ENCODE measurements around the gene ELOVL2. TPM values are rescaled to one million over a fixed set of nuclear protein-coding genes. Genes with fewer than 3 reads are reported as not detected.

The ELOVL2 gene
- total RNA-seq, 1 donor from 2014 or later, result 1.4 TPM

DNA sequence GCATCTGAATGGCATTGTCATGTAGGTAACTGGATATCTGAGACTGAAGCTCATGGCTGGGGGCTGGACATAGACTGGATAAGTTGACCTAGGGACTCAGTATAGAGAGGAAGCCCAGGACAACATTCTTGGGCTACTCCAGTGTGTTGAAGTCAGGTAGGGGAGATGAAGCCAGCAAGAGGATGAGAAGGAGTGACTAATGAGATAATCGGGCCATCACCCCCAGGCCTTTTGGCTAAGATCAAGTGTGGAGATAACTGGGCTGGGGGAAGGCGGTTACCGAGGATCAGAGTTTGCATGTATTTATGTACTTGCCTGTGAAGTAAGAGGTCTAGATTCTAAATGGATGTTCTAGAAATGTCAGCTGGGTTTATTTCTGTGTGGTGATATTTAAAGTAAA, 73.4 kb downstream of the ELOVL2 start:
- no peaks in the 10 kb centered on the region for H3K4me1 ChIP-seq
- peaks cover 19% of the 10 kb centered on the region for H3K9me3 ChIP-seq (replicated peaks)
- TF ChIP-seq, protein P1, sequence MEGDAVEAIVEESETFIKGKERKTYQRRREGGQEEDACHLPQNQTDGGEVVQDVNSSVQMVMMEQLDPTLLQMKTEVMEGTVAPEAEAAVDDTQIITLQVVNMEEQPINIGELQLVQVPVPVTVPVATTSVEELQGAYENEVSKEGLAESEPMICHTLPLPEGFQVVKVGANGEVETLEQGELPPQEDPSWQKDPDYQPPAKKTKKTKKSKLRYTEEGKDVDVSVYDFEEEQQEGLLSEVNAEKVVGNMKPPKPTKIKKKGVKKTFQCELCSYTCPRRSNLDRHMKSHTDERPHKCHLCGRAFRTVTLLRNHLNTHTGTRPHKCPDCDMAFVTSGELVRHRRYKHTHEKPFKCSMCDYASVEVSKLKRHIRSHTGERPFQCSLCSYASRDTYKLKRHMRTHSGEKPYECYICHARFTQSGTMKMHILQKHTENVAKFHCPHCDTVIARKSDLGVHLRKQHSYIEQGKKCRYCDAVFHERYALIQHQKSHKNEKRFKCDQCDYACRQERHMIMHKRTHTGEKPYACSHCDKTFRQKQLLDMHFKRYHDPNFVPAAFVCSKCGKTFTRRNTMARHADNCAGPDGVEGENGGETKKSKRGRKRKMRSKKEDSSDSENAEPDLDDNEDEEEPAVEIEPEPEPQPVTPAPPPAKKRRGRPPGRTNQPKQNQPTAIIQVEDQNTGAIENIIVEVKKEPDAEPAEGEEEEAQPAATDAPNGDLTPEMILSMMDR (IDR thresholded peaks at IDR 0.05; ENCODE audit: borderline replicate concordance), result no peak
- no peak overlapping the region for H3K27ac ChIP-seq (replicated peaks)
- H3K4me3 ChIP-seq, result no peak overlapping the region
- H3K36me3 ChIP-seq, result peaks cover 9% of the 10 kb centered on the region
- no peak for DNase-seq
- no peaks in the 10 kb centered on the region for H3K27me3 ChIP-seq (ENCODE audit: low read depth)
- intact Hi-C loops (cut with micrococcal nuclease), result no loop called here

DNA sequence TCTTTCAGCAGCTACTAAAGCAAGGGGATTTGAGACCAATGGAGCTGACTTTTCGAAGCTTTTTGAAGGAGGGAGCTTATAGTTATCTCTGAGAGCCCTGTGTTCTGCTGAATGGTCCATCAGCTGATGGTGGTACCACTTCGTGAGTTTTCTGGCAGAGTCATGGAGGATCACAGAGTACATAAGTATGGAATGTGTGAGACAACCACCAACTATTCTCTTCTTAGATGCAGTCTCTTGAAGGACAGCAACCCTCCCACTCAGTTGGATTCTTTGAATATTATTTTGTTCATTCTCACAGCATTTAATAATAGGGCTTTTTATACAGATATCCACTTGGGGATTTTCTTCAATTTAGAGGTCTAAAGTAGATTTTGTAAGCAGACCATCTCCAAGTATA, 75.3 kb downstream of the ELOVL2 start:
- Histone ChIP-seq H3K4me3 (no peak overlapping the region), H3K27me3 (ENCODE audit: low read depth) (no peaks in the 10 kb centered on the region), H3K27ac (replicated peaks) (no peak overlapping the region), H3K36me3 (peaks cover 10% of the 10 kb centered on the region), H3K9me3 (replicated peaks) (peaks cover 26% of the 10 kb centered on the region), H3K4me1 (no peaks in the 10 kb centered on the region)
- no peak for DNase-seq
- TF ChIP-seq, protein P1 (IDR thresholded peaks at IDR 0.05; ENCODE audit: borderline replicate concordance), result no peak
- intact Hi-C loops (cut with micrococcal nuclease), result no loop called here

DNA sequence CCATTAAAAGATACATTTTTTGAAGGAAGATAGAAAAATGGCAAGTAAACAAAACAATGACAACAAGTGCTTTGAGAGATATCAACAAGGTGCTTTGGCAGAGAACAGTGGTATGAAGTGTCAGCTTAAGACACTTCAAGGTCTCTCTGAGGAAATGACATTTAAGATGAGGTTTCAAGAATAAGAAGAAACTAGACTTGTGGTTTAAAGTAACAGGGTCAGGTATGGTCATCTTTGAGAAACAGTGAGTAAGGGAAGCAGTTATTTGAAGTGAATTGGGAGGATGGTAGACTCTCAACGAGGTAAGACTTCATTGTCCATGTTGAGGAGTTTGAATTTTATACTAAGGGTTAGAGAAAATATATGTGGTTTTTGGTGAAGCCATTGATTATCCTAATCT, 79.4 kb downstream of the ELOVL2 start:
- TF ChIP-seq, protein P1 (IDR thresholded peaks at IDR 0.05; ENCODE audit: borderline replicate concordance), result no peak
- no peak overlapping the region for H3K27ac ChIP-seq (replicated peaks)
- H3K4me1 ChIP-seq, result no peaks in the 10 kb centered on the region
- peaks cover 26% of the 10 kb centered on the region for H3K9me3 ChIP-seq (replicated peaks)
- no peak for DNase-seq
- no peak overlapping the region for H3K4me3 ChIP-seq
- H3K27me3 ChIP-seq (ENCODE audit: low read depth), result no peaks in the 10 kb centered on the region
- intact Hi-C loops (cut with micrococcal nuclease), result no loop called here
- peaks cover 10% of the 10 kb centered on the region for H3K36me3 ChIP-seq

DNA sequence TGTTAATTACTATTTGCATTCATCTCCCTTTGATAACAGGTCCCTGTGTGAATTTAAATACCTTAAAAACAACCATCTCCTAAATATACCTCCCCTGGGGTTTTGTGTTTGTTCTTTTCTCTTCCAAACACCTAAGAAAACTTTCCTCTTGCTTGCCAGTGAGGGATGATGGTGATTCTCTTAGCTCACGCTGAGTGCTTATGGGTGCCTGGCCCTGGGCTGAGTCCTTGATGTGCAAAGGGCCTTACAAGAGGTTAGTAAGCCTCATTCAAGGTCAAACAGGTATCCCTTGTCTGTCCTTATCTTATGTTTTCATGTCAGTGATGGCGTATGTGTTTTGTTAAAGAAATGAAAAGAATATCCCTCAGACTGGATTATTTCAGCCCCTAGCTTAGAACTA, 81.0 kb downstream of the ELOVL2 start:
- DNase-seq, result no peak
- Histone ChIP-seq H3K27ac (replicated peaks) (no peak overlapping the region), H3K4me1 (no peaks in the 10 kb centered on the region), H3K27me3 (ENCODE audit: low read depth) (no peaks in the 10 kb centered on the region), H3K4me3 (no peak overlapping the region), H3K36me3 (peaks cover 10% of the 10 kb centered on the region), H3K9me3 (replicated peaks) (peaks cover 26% of the 10 kb centered on the region)
- TF ChIP-seq, protein P1 (IDR thresholded peaks at IDR 0.05; ENCODE audit: borderline replicate concordance), result no peak
- intact Hi-C loops (cut with micrococcal nuclease), result no loop called here

DNA sequence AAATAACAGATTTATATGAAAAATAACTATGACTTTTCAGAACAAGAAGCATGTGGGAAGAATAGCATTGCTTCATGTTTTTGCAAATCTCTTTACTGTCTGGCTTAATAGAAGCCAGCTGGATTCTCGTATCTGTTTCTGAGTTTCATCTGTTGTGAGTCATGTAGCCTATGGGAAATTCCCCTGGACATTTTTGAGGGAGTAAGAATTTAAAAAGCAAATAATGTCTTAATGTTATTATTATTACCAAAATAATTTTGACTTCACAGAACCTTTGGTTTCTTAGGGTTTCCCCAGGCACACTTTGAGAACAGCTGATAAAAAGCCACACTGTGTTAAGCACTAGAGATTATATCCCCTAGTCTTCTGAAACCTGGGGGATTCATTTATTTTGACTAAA, 81.4 kb downstream of the ELOVL2 start:
- no peak for DNase-seq
- H3K9me3 ChIP-seq (replicated peaks), result peaks cover 24% of the 10 kb centered on the region
- no peaks in the 10 kb centered on the region for H3K4me1 ChIP-seq
- no peak overlapping the region for H3K27ac ChIP-seq (replicated peaks)
- no peaks in the 10 kb centered on the region for H3K27me3 ChIP-seq (ENCODE audit: low read depth)
- H3K36me3 ChIP-seq, result peaks cover 10% of the 10 kb centered on the region
- no peak overlapping the region for H3K4me3 ChIP-seq
- intact Hi-C loops (cut with micrococcal nuclease), result no loop called here
- TF ChIP-seq, protein P1 (IDR thresholded peaks at IDR 0.05; ENCODE audit: borderline replicate concordance), result no peak

DNA sequence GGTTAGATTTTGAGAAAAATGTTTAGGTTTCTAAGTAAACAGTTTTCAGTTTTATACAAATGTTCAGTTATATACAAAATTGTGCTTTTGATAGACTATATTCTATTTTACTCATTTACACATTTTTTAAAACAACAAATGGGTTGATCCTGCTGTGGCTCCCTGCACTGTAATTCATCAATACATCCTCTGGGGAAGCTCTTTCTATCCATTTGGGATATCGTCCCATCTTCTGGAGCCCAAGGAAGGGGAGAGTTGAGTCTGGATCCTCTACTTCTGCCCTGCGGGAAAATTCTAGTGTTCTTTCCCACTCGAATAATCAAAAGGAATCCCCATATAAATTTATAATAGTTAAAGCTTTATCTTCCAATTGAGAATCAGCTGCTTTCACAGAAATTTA, 82.3 kb downstream of the ELOVL2 start:
- Histone ChIP-seq H3K27ac (replicated peaks) (no peak overlapping the region), H3K27me3 (ENCODE audit: low read depth) (no peaks in the 10 kb centered on the region), H3K4me1 (no peaks in the 10 kb centered on the region), H3K9me3 (replicated peaks) (peaks cover 18% of the 10 kb centered on the region), H3K36me3 (peaks cover 10% of the 10 kb centered on the region), H3K4me3 (no peak overlapping the region)
- DNase-seq, result no peak
- TF ChIP-seq, protein P1 (IDR thresholded peaks at IDR 0.05; ENCODE audit: borderline replicate concordance), result no peak
- intact Hi-C loops (cut with micrococcal nuclease), result no loop called here

All from left ventricle myocardium inferior (tissue), 1 donor.